IMR-90 (cell line): ENCODE data around the gene AOPEP. TPM values are rescaled to one million over a fixed set of nuclear protein-coding genes. Genes with fewer than 3 reads are reported as not detected.
A peak's percentile ranks its signal among the peaks of the same experiment; 100 is the strongest.

ENCODE experiments used
- ATAC-seq: fragments of 200-7000 bp; cut with Tn5 transposase; 2 replicates; pipeline ENCODE4 v1.9.1; 2020; ENCODE audit warnings: low read depth, mild to moderate bottlenecking, moderate library complexity
- BruUV-seq: library from RNA; stranded (reverse); fragments of 400-500 nt; replicated peaks from 2 replicates; lab custom pipeline; 2021; lab: Mats Ljungman, UMichigan
- CTCF ChIA-PET: fragments of 300-600 bp; formaldehyde crosslinking; extraction: SDS; loops from one replicate; lab custom pipeline; 2021; ENCODE audit warnings: antibody characterized with exemption; lab: Yijun Ruan, JAX
- POLR2A ChIA-PET: fragments of 300-600 bp; sonication (Branson Sonifier 250); formaldehyde crosslinking; loops from one replicate; lab custom pipeline; 2022; ENCODE audit warnings: antibody characterized with exemption; ENCODE audit not compliant: unreplicated experiment; lab: Charles Lee
- DNase-seq: peaks from one replicate; pipeline ENCODE4 v3.0.0; 2013
- H2AFZ ChIP-seq: replicated peaks from 2 replicates; pipeline ENCODE3; 2013; ENCODE audit warnings: low read length, mild to moderate bottlenecking; ENCODE audit not compliant: poor library complexity
- H2AK5ac ChIP-seq: 2 replicates; pipeline ENCODE4 v1.6.1; 2013; ENCODE audit warnings: low read depth, low read length, inconsistent platforms
- H2AK9ac ChIP-seq: replicated peaks from 2 replicates; pipeline ENCODE3; 2013; ENCODE audit warnings: mild to moderate bottlenecking, low read depth, low read length, moderate library complexity; ENCODE audit not compliant: poor library complexity
- H2BK120ac ChIP-seq: 2 replicates; pipeline ENCODE4 v1.6.1; 2013; ENCODE audit warnings: low read depth, low read length, inconsistent platforms
- H2BK15ac ChIP-seq: 3 replicates; pipeline ENCODE4 v1.6.1; 2013; ENCODE audit warnings: low read depth, low read length, inconsistent platforms
- H2BK20ac ChIP-seq: 2 replicates; pipeline ENCODE4 v1.6.1; 2013; ENCODE audit warnings: low read depth, mild to moderate bottlenecking, inconsistent platforms, low read length, moderate library complexity
- H2BK5ac ChIP-seq: 2 replicates; pipeline ENCODE4 v1.6.1; 2013; ENCODE audit warnings: mild to moderate bottlenecking, low read depth, low read length, inconsistent platforms; ENCODE audit not compliant: poor library complexity, severe bottlenecking
- H3K14ac ChIP-seq: replicated peaks from 2 replicates; pipeline ENCODE4 v1.6.1; 2013; ENCODE audit warnings: low read depth, low read length, inconsistent platforms
- H3K18ac ChIP-seq: 2 replicates; pipeline ENCODE4 v1.6.1; 2013; ENCODE audit warnings: low read depth, low read length, control low read depth
- H3K23ac ChIP-seq: 2 replicates; pipeline ENCODE4 v1.6.1; 2013; ENCODE audit warnings: low read depth, low read length, inconsistent platforms
- H3K27ac ChIP-seq: 2 replicates; pipeline ENCODE4 v1.5.1; 2013; ENCODE audit warnings: mild to moderate bottlenecking, control low read depth, low read length; ENCODE audit not compliant: insufficient read depth
- H3K27me3 ChIP-seq: 2 replicates; pipeline ENCODE4 v1.6.1; 2013; ENCODE audit warnings: low read length; ENCODE audit not compliant: control insufficient read depth, insufficient read depth
- H3K36me3 ChIP-seq: 2 replicates; pipeline ENCODE4 v1.6.1; 2013; ENCODE audit warnings: low read length, mixed read lengths; ENCODE audit not compliant: control insufficient read depth, insufficient read depth
- H3K4ac ChIP-seq: 2 replicates; pipeline ENCODE4 v1.6.1; 2013; ENCODE audit warnings: low read depth, low read length, inconsistent platforms
- H3K4me1 ChIP-seq: 2 replicates; pipeline ENCODE4 v1.6.1; 2013; ENCODE audit warnings: low read length, mixed read lengths; ENCODE audit not compliant: control insufficient read depth, insufficient read depth
- H3K4me2 ChIP-seq: 2 replicates; pipeline ENCODE4 v1.6.1; 2013; ENCODE audit warnings: low read depth, mild to moderate bottlenecking, control low read depth, low read length, moderate library complexity
- H3K4me3 ChIP-seq: 2 replicates; pipeline ENCODE4 v1.5.1; 2013; ENCODE audit warnings: low read depth, mild to moderate bottlenecking, control low read depth, low read length, moderate library complexity; ENCODE audit not compliant: insufficient read depth
- H3K56ac ChIP-seq: 2 replicates; pipeline ENCODE4 v1.6.1; 2013; ENCODE audit warnings: low read length, inconsistent platforms; ENCODE audit not compliant: insufficient read depth; ENCODE audit errors: extremely low read depth
- H3K79me1 ChIP-seq, 2 experiments: 2 replicates each; pipeline ENCODE4 v1.6.1; 2013; ENCODE audit warnings: low read length in 2 of 2, inconsistent platforms in 1 of 2, low read depth in 1 of 2
- H3K9ac ChIP-seq: 2 replicates; pipeline ENCODE4 v1.6.1; 2013; ENCODE audit warnings: low read depth, low read length, control low read depth
- H3K9me1 ChIP-seq: 2 replicates; pipeline ENCODE4 v1.6.1; 2013; ENCODE audit warnings: low read length, inconsistent platforms; ENCODE audit not compliant: insufficient read depth
- H3K9me3 ChIP-seq: 2 replicates; pipeline ENCODE4 v1.6.1; 2013; ENCODE audit warnings: low read length; ENCODE audit not compliant: control insufficient read depth, insufficient read depth
- H4K20me1 ChIP-seq: 2 replicates; pipeline ENCODE4 v1.6.1; 2013; ENCODE audit warnings: low read length, inconsistent platforms; ENCODE audit not compliant: insufficient read depth
- H4K5ac ChIP-seq: 2 replicates; pipeline ENCODE4 v1.6.1; 2013; ENCODE audit warnings: mild to moderate bottlenecking, low read depth, low read length, control low read depth
- H4K8ac ChIP-seq, 2 experiments: 2 replicates each; pipeline ENCODE4 v1.6.1; 2013; ENCODE audit warnings: low read depth in 2 of 2, low read length in 2 of 2, control low read depth in 1 of 2, inconsistent platforms in 1 of 2
- H4K91ac ChIP-seq: 2 replicates; pipeline ENCODE4 v1.6.1; 2013; ENCODE audit warnings: low read depth, low read length, inconsistent platforms; ENCODE audit not compliant: insufficient read depth
- MAFK ChIP-seq: IDR thresholded peaks from 2 replicates; pipeline ENCODE4 v1.6.1; 2012; ENCODE audit warnings: low read depth, low read length, improper control_type of control experiment
- MXI1 ChIP-seq: IDR thresholded peaks from 2 replicates; pipeline ENCODE4 v1.6.1; 2012; ENCODE audit warnings: low read depth, mild to moderate bottlenecking, low read length, moderate library complexity, borderline replicate concordance
- POLR2A ChIP-seq: IDR thresholded peaks from 2 replicates; pipeline ENCODE4 v1.6.1; 2012; ENCODE audit warnings: mild to moderate bottlenecking, low read depth, low read length
- RAD21 ChIP-seq: IDR thresholded peaks from 2 replicates; pipeline ENCODE4 v1.6.1; 2012; ENCODE audit warnings: low read length, improper control_type of control experiment
- WGBS, 2 experiments: methylation state at CpG; one replicate each; pipeline versions ENCODE4 v1.1.5 to v1.1.7; 2013; ENCODE audit warnings: missing lambda C conversion rate in 2 of 2; ENCODE audit not compliant: insufficient read length in 1 of 2; ENCODE audit errors: extremely low coverage in 2 of 2; 5-methylcytosine and 5-hydroxymethylcytosine counted together
- dilution Hi-C: fragments of 300-500 bp; cut with HindIII; formaldehyde crosslinking; loops from one replicate; pipeline ENCODE4 v1.14.3; 2018; ENCODE audit warnings: low sequenced_read_pairs; ENCODE audit not compliant: unreplicated experiment
- in situ Hi-C: fragments of 300-500 bp; cut with MboI; formaldehyde crosslinking; loops from 3 replicates; pipeline ENCODE4 v1.14.3; 2019; ENCODE audit warnings: low sequenced_read_pairs, inconsistent platforms, mixed read lengths
- intact Hi-C: fragments of 100-400 bp; cut with micrococcal nuclease; formaldehyde crosslinking; loops from 2 replicates; pipeline ENCODE4 v1.10.0; 2022
- polyA plus RNA-seq, 3 experiments: library from polyadenylated mRNA; depleted of rRNA; stranded (reverse); fragments of >200 nt; gene quantifications; 2 replicates each; pipeline ENCODE4 v1.2.3, GENCODE V29; 2012; ENCODE audit warnings: low replicate concordance in 1 of 3
- total RNA-seq: library from RNA; depleted of rRNA; stranded (reverse); fragments of >200 nt; gene quantifications from 2 replicates; pipeline ENCODE4 v1.2.3, GENCODE V29; 2012
- TF ChIP-seq, protein P1 (sequence below): fragments of 150-350 bp; IDR thresholded peaks from 2 replicates; pipeline ENCODE4 v1.6.1; 2016; ENCODE audit warnings: low read depth, mild to moderate bottlenecking, low read length, moderate library complexity, borderline replicate concordance

The AOPEP gene
- total and polyA plus RNA-seq, 2 of the 4 experiments (the other 2 are of a cell fraction): 34.9 to 38.7 TPM

GRCh38 chr9:94950579-94951323 is 224.3 kb downstream of the AOPEP start:
- DNase-seq: peak; percentile 20
- intact Hi-C loops: loop anchor here (5.0 kb wide), 1 partner anchor 42 kb away; no protein-coding TSS in a partner anchor

More at GRCh38 chr9:94950579-94951323, 224.3 kb downstream of the AOPEP start:
- H3K79me1 ChIP-seq: peaks cover 3 to 11% of the 10 kb centered on the region in 2 experiments; a peak in 2 of 4 replicates
- no peak overlapping the region for H2BK120ac ChIP-seq
- H3K27me3 ChIP-seq: no peaks in the 10 kb centered on the region
- no peak overlapping the region for H2AK9ac ChIP-seq
- H3K9ac ChIP-seq: no peak overlapping the region
- H3K14ac ChIP-seq: 0 out of 2 replicates have a peak overlapping the region, but pooled peaks have one; percentile 15
- no peak overlapping the region for H2AFZ ChIP-seq
- TF ChIP-seq POLR2A: no peak
- TF ChIP-seq MXI1: no peak
- no peak for TF ChIP-seq MAFK
- TF ChIP-seq, protein P1, sequence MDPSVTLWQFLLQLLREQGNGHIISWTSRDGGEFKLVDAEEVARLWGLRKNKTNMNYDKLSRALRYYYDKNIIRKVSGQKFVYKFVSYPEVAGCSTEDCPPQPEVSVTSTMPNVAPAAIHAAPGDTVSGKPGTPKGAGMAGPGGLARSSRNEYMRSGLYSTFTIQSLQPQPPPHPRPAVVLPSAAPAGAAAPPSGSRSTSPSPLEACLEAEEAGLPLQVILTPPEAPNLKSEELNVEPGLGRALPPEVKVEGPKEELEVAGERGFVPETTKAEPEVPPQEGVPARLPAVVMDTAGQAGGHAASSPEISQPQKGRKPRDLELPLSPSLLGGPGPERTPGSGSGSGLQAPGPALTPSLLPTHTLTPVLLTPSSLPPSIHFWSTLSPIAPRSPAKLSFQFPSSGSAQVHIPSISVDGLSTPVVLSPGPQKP: no peak
- TF ChIP-seq RAD21: no peak
- ATAC-seq: no peak
- H3K18ac ChIP-seq: peak overlapping the region; percentile 16; the same call in 1 of the 2 replicates
- peak overlapping the region; percentile 7; the same call in 1 of the 2 replicates for H3K23ac ChIP-seq
- H4K5ac ChIP-seq: no peak overlapping the region
- no peak overlapping the region for H3K4me3 ChIP-seq
- H2AK5ac ChIP-seq: no peak overlapping the region; the same call in 1 of the 2 replicates
- peaks cover 32% of the 10 kb centered on the region for H3K9me1 ChIP-seq
- H2BK15ac ChIP-seq: no peak overlapping the region; the same call in 2 of the 3 replicates
- no TSS peak for BruUV-seq
- peak overlapping the region; percentile 40 for H3K4ac ChIP-seq
- WGBS, 2 experiments: 63% methylated on average over 1 of the region's 7 CpGs; no CpG with 5 or more reads in 1 of the 2 experiments
- peaks cover 24% of the 10 kb centered on the region for H3K4me1 ChIP-seq
- CTCF ChIA-PET: no interaction called here
- H3K27ac ChIP-seq: no peak overlapping the region
- in situ Hi-C loops: no loop called here
- no peak overlapping the region for H4K8ac ChIP-seq
- dilution Hi-C loops: no loop called here
- H3K4me2 ChIP-seq: peak overlapping the region; percentile 53; the same call in 1 of the 2 replicates
- POLR2A ChIA-PET: interaction anchor here (0.6 kb wide), 1 partner anchor 89 kb away, joined by 5 read pairs; no protein-coding TSS in a partner anchor
- no peak overlapping the region; the same call in 1 of the 2 replicates for H2BK20ac ChIP-seq
- H4K91ac ChIP-seq: no peak overlapping the region
- H3K36me3 ChIP-seq: no peaks in the 10 kb centered on the region
- H4K20me1 ChIP-seq: no peaks in the 10 kb centered on the region
- H2BK5ac ChIP-seq: no peak overlapping the region
- no peak overlapping the region for H3K56ac ChIP-seq
- H3K9me3 ChIP-seq: no peaks in the 10 kb centered on the region
